A549 treated with CORT108297 at 1 μM for 4 hours (cell line): Measurements from ENCODE around the gene SFTPD. TPM values are rescaled to one million over a fixed set of nuclear protein-coding genes. Genes with fewer than 3 reads are reported as not detected.

Experiments
- total RNA-seq: library from RNA; stranded (reverse); fragments of 200-300 nt; extraction: Qiagen RNA extraction; gene quantifications from 5 replicates; pipeline ENCODE4 v1.2.3, GENCODE V29; 2022

Gene SFTPD
- total RNA-seq = 0.23 to 0.66 TPM (median 0.31 TPM) in 4 of 5 replicates, not detected in the other

DNA sequence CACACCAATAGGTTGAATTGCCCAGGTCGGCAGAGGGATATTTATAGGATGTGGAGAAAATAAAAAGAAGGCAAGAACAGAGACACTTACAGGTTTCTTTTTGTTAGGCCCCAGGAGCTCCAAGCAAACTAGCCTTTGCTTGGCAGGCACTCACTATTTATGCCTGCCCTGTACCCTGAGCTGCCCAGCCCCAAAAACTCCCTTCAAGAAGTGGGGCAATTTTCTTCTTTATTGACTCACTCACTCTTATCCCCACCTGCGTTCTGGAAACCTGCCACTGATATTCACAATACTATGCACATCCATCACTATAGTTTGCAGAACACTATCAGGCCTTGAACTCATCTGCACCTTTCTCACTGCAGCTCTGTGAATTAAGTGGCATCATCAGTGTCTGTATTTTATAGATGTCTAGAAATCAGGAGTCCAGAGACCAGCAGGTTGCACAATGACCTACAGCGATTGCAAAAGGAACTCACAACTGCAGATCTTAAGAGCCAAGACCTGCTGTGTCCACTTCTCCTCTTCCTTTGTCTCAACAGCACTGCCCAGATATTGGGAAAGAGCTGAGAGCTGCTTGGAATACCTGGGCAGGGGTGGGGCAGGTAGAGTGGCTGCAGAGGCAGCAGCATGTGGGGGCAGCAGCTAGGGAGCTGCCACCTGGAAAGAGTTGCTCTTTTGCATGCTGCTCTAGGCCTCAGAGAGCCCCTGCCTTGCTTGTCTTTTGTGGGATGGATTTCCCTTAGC is at the start of gene SFTPD:
Gene SFTPD, minus strand, starts transcription at position 130 of the 747 bp plus-strand sequence. CDS start 2,446 bp downstream, outside the sequence.

Other genes with a start within 250 kb of the SFTPD start
- 0.33 to 0.47 TPM (median 0.34 TPM) in 5 replicates for gene NUTM2B, start 245.9 kb downstream of the SFTPD start, total RNA-seq
- gene NUTM2E, start 122.4 kb downstream of the SFTPD start, total RNA-seq = 0.27 to 0.53 TPM (median 0.36 TPM) in 5 replicates
- 14.9 to 22.7 TPM (median 20.0 TPM) in 5 replicates for gene TMEM254, start 129.6 kb upstream of the SFTPD start, total RNA-seq
- gene PLAC9, start 183.6 kb upstream of the SFTPD start, total RNA-seq = 0.15 TPM in 1 of 5 replicates, not detected in the others